Stimulated activated CD4-positive, alpha-beta T cell treated with anti-CD3 and anti-CD28 coated beads, Interleukin-1b, Interleukin-23, amount 100 ng/mL, for 1 hour (primary cell): ENCODE measurements around the gene GRID2IP.

Experiments
- DNase-seq, 2 donors: peaks; one replicate each; pipeline ENCODE4 v3.0.0-alpha.2; 2020; ENCODE audit warnings: low read depth in 2 of 2

The GRID2IP gene

DNA sequence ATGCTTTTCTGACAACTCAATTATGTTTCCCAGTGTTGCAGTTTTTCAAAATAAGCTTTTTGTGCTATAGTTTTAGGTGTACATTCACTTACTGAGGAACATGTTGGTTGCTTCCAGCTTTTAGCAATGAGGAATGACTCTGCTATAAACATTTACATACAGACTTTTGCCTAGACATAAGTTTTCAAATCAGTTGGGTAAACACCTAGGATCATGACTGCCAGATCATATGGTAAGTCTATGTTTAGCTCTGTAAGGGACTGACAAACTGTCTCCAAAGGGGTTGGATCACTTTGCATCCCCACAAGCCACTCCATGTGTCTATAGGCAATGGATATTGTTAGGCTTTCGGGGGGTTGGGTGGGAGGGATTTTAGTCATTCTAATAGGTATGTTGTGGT lies 10.8 kb upstream of the GRID2IP start:
- DNase-seq = no peak

DNA sequence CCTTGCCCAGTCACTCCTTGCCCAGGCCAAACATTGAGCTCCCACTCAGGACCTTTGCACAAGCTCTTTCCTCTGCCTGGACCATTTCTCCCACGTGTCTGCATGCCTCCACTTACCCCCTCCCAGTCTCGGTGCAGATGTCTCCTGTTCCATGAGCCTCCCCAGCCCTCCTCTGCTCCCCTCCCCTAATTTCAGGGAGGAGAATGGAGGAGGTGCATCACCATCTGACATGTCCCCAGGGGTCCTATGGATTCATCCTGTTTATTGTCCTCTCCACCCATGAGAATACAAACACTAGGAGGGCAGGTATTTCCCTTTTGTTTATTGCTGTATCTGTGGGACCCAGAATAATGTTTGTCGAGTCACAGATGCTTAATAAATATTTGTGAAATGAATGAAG lies 8.6 kb upstream of the GRID2IP start:
- DNase-seq = no peak

DNA sequence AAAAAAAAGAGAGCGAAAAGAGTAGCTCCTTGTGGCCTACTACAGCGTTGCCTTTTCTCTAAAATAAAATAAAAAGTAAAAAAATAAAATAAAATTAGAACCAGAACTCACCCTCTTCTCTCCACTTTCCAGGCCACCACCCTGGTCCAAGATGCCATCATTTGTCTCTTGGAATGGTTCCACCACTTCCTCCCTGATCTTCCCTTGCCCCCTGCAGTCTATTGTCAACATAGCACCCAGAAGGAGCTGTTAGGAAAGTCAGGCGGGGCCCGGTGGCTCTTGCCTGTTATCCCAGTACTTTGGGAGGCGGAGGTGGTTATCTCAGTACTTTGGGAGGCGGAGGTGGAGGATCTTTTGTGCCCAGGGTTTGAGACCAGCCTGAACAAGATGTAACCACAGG lies 7.6 kb upstream of the GRID2IP start:
- no peak for DNase-seq

DNA sequence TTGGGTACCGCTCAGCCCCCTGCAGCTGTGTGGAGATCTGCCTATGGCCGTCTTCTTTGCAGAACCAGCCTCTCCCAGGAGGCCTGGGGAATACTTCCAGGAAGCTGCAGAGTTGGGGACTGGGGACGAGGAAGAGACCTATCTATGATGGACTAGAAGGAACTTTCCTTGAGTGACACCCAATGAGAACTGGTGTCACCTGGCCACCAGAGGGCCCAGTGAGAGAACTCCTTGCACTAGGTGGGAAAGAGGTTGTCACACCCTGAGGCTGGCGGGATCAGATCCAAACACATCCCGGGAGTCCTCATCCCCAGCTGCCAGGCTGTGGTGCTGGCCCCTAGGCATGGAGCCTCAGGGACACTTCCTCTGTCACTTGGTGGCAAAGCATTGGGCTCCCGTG lies 4.9 kb upstream of the GRID2IP start:
- DNase-seq = no peak

DNA sequence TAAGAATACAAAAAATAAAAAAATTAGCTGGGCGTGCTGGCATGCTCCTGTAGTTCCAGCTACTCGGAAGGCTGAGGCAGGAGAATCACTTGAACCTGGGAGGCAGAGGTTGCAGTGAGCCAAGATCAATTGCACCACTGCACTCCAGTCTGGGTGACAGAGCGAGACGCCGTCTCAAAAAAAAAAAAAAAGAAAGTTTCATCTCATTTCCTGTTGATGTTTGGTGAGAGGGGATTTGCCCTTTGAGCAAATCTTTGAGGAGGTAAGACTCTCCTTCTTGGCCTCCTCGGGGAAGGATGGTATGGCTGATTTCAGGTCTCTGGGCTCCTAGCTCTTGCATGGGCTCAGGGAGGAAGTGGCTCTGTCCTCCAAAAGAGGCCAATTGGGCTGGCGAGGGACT lies 3.6 kb upstream of the GRID2IP start:
- DNase-seq = no peak

DNA sequence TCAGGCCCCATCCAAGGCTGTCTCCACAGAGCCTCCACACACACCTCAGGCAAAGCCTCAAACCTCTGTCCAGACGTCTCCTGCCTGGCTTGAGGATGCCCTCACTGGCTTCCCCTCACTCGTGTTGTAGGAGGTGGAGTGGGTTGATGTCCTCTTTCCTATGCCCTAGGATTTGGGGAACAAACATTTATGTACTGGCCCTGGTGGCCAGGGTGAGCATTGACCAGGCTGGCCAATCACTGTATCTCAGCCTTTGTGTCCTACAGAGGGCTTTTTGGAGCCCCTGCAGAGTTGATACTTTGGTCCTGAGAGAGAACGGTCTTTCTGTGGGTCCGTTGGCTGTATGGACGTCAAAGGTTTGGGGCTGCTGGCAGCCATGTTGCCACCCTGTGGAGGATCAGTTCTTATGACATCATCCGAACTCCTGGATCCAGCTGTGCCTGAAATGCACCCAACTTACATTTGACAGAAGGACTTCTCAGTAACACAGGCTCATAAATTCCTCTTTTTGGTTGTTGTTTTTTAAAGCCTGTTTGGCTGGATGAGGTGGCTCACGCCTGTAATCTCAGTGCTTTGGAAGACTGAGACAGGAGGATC lies 2.3 kb upstream of the GRID2IP start:
- no peak for DNase-seq

DNA sequence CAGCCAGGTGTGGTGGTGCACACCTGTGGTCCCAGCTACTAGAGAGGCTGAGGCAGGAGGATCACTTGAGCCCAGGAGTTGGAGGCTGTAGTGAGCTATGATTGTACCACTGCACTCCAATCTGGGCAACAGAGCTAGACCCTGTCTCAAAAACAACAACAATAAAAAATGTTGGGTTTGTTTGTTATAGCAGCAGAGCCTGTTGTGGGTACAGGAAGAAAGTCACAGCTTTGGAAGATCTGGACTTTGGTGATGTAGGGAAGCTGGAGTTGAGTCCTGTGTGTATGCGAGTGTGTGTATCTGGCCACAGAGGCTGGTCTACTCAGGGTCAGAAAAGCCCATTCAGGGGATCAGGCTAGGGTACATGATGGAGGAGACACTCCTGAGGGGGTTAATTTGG lies 3.9 kb downstream of the GRID2IP start:
- no peak for DNase-seq

DNA sequence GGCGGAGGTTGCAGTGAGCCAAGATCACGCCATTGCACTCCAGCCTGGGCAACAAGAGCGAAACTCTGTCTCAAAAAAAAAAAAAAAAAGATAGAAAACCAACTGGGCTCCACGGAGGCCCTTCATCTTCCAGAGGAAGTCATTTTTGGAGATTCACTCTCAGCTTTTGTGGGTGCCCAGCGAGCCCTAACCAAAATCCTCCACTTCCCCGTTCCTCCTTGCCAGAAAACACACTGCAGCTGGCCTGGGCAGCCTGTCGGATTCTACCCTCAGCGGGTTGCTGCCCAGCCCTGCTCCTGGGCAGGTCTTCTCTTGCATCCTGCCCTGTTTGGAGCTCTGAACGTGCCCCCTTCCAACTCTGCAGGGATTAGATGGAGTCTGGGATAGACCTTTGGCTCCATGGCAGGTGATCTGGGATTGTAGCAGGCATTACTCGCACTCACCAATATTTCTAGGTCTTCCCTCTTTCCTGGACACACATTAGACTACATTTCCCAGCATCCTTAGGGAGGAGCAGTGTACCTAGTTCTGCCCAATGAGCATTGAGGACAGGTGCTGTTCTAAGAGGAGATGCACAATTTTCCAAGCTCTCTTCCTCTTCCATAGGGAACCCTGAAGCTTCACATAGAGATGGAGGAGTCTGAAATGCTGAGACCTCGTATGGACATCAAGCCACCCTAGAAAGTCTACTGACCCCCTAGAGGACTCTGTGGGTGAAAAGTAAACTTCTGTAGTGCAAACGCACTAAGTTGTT lies 4.6 kb downstream of the GRID2IP start:
- no peak for DNase-seq

DNA sequence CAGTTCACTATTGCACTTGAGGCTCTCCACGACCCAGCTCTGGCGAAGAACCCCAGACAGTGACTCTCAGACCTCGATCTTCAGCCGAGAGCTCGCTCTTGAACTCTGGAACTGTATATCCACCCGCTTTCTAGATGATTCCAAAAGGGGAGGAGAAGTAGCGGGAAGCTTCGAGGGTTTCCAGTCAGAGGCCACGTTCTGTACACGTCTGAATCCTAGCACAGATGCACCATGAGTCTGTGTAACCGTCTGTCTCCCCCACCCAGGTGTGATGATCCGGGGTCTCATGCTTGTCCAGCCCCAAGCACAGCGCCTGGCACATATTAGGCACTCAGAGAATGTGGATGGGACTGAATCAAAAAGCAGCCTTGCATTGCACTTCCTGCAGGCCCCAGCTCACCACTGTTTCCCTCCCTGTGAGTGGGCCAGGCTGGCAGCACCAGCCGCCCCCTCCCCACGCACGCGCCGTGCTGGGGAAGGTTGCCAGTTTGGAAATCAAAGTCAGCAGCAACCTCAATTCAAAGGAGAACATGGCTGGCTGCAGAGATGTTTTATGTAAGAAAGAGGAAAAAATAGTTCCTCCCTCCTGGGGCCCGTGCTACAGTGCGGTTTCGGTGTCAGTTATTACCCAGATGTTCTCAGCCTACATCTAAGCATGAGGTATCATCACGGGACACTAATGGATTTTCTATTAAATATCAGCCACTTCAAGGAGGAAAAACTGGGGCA lies 5.7 kb downstream of the GRID2IP start:
- DNase-seq = no peak

DNA sequence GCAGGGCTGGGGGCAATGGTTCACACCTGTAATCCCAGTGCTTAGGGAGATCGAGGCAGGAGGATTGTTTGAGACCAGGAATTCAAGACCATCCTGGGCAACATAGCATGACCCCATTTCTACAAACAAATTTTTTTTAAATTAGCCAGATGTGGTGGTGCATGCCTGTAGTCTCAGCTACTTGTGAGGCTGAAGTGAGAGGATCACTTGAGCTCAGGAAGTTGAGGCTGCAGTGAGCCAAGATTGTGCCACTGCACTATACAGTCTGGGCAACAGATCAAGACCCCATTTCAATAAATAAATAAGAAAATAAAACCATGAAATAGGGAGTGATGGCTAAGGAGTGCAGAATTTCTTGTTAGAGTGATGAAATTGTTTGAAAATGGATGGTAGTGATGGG lies 8.9 kb downstream of the GRID2IP start:
- no peak for DNase-seq

DNA sequence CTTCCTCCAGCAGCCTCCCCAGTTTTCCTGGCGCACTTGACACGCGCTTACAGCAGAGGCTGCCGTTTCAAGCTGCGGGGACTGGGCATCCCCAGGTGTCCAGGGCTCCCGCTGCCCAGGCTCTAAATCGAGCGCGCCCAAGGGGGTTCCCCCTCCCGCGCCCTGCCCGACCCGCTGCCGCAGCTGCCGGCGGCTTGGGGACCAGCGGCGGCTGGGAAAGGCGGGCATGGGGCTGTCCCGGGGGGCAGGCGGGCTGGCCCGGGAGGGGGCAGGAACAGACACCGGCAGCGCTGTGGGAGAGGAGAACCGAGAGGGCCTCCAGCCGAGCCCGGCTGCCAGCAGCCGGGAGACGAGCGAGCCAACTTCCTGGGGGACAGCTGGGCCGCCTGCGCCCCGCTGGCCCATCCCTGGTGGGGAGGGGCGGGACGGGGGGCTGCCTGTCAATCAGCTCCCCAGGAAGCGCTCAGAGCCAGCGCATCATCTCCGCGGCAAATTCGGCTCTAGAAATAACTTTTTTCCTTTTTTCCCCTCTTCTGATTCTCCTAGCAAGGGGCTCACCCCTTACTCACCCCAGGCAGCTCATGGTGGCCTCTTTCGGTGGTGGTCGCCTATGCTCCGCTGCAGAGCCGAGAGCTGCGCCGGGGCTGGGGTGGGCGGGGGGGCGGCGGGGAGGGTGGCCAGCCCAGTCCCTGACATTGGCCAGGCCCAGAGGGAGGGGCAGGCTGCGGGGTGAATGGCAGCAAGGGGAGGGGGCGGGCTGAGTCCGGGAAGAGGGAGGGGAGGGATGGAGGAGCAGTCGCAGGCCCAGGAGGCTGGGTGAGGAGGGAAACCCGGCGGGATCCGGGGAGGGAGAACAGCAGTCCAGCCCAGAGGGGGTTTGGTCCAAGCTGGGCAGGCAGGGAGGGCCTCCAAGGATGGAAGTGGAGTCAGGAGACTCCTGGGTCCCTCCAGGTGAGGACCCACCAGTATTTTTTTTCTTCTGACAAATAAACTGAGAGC lies 14.7 kb downstream of the GRID2IP start:
- no peak for DNase-seq

DNA sequence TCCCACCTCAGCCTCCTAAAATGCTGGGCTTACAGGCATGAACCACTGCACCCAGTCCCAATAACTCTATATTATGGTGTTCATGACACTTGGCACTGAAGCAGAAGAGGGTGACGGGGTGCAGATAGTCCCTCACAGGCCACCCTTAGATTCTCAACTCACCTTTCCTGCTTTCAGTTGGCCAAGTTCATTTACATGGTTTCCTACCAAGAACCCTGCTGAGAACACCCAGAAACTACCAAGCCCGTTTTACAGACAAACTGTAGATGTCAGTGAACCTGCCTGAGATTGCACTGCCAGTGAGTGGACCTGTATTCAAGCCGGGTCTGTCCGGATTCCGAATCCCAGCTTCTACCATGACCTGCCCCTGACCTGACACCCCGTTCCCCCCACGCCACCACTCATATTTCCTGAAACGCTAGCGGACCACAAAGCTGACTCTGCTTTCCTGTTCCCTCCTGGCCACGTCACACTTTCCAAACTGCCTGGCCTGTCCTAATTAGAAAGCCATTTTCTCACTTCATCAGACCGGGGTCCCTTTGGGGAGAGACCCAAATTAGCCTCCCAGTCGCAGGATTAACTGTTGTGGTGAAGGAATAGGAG lies 17.3 kb downstream of the GRID2IP start:
- no peak for DNase-seq

DNA sequence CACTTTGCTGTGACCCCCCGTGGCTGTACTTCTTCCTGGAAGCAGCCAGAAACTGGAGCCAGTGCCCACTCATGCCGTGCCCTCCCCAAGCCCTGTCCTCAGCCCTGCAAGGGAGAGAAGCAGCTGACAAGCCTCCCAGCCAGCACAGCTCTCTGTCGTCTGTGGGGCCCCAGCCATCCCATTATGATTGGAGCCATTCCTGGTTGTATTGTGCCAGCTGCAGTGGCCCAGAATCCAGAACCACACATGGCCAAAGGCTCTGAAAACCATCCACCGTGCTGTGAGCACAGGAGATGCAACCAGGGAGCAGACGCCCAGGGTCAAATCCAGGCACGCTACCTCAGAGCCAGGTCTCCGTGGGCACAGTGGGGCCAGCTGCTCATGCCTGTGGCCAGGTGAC lies 18.7 kb downstream of the GRID2IP start:
- no peak for DNase-seq

DNA sequence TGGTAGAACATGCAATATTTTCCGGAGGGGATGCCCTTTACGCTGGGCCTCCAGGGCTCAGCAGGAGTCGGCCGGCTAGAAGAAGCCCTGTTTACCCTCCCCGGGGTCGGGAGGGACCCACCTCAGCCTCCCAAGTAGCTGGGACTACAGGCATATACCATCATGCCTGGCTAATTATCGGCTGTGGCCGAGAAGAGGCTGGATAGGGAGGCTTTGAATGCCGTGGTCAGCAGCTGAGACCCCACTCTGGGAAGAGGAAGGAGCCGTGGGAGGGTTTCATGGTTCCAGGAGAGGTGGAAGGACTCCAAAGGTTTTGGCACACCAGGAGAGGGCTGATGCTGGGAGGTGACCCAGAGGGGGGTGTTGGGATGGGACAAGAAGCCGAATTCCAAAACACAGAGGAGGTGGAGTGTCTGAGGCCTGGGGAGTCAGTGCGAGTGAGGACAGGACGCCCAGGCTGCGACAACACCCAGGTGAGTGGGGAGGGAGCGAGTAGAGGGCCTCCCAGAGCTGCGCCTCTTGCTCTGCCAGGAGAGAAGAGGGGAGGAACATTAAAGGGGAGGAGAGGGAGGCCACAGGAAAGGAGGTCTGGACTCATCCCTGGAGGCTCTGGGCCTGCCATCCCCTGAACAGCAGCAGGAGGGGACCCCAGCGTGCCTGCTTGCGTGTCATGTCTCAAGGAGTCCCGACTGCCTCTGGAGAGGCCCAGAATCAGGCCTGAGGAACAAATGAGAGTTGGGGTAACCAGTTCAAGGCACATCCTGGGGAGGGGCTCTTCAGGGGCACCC lies 19.6 kb downstream of the GRID2IP start:
- no peak for DNase-seq

DNA sequence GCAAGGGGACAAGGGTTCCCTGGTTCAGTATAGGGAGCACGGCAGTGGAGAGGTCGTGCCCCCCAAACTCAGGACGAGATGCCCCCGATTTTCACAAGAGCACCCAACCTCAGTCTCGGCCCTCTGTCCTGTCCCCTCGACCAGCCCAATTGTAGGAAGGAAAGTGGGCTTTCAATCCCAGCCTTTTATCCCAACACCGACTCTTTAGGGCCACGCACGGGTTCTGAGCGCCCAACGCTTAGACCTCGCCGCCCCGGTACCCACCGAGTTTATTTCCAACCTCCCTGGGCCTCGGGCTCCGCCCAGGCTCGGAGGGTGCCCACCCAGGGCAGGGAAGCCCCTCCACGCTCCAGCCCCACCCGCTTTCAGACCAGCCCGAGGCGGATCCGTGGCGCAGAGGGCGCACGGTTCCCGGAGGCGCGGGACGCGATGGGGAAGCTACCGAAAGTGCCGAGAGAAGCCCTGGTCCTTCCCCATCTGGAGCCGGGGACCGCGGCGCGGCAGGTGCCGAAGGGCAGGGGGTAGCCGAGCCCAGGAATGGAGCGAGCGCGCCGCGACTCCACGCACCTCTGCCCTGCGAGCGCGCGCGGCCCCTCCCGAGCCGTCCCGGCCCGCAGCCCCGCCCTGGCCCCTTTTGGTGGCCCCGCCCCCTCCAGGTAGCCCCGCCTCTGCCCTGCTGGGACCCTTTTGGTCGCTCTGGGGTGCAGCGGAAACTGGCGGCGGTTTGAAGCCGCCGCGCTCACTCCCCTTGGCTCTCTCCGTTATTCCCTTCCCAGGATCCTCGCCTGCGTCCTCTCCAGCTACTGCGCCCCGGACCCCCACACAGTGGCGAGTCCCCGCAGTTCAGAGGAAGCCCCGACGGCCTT lies 20.4 kb downstream of the GRID2IP start:
- DNase-seq = peak in 1 of 2 donors; percentile 39

DNA sequence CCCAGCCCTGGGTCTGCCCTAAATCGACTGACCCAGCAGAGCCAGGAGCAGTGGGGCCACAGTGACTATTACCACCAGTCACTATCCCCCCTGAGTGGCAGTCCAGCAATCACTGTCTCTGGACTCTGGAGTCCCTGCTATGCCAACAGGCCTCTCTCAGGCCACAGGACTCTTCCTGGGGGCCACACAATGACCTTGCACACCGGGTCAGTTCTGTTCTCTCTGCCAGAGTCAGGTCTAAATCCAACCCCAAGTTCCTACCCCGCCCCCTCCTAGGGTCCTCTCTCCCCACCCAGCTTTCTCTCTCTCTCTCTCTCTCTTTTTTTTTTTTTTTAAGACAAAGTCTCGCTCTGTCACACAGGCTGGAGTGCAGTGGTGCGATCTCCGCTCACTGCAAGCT lies 21.6 kb downstream of the GRID2IP start:
- DNase-seq = no peak

DNA sequence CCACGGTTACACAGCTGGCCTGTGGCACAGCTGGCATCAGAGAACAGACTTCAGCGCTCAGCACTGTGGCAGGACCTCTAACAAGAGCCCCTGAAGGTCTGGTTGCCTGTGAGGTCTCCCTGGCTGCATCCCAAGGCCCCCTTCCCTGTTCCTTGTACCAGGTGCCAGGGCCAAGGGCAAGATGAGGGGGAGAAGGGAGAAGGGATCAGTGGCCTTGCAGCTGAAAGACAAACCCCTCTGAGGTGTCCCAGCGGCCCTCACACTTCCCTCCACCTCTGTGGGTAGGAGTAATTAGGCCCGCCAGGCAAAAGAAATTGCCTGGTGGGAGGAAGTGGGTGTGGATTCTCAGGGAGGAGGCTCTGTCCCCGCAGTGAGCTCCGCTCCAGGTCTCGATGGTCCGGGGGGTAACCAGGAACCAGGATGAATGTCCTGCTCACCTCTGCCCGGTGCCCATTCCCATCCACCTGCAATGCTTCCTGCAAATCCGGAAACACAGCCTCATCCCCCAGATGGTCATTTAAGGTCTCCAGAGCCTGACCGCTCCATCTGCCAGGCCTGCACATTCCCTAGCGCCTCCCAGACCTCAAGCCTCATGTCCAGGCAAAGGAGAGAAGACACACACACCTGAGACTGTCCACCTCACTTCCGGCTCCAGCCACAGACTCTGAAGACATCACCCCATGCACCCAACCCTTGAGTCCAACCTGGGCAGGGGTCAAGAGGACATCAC lies 22.7 kb downstream of the GRID2IP start:
- DNase-seq = no peak

DNA sequence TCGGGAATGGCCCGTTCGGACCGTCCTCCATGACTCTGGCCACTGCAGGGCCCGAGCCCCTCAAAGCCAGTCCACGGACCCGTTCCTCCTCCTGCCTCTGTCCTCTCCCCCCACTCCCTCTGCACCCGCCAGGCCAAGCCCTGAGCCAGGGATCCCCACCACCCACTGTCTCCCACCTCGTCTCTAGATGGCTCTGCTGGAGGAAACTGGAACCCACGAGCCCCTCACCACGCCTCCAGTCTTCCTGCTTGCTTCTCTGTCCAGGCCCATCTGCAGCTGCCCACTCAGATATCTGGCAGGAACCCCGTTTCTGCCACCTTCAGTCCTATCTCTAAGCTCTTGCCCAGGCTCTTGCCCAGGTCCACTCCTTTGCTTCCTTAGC lies 24.3 kb downstream of the GRID2IP start:
- DNase-seq = no peak
